RPMI8226 (cell line): Measurements from ENCODE around the gene PSMA7.

Source experiments
- DNase-seq: peaks from one replicate; pipeline ENCODE4 v3.0.0-alpha.2; 2015

PSMA7 gene

DNA sequence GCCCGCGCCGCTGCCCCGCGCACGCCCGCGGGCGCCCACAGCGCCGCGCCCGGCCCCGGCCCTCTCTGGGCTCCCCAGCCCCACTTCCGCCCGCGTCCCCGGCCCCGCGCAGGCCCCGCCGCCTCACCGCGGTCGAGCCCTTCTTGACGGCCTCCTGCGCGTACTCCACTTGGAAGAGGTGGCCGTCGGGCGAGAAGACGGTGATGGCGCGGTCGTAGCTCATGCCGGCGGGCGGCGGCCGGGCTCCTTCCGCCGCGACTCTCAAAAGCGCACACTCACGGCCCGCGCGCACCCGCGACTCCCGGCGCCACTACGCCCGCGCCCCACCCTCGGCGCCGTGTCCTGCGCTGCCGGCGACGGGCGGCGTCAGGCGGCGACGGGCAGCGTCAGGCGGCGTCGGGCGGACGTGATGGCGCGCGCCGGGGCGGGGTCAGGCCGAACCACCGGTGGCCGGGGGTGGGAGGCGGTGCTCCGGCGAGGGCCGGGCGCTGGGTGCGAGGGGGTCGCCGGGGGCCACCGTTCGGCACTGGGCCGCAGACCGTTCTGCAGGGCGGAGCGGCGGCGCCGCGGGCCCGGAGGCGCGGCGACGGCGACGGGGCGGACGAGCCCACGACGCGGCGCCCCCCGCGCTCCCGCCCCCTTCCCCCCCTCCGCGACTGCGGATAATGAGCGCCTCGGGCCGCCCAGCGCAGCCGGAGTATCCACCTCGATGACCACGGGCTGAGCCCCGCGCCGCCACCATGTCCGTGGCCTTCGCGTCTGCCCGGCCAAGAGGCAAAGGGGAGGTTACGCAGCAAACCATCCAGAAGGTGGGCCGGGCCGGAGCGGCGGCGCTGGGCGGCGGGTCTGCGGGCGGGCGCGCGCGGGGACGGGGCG is at the start of gene PSMA7, which contains the start of gene SS18L1:
PSMA7 (minus strand) TSS at position 314 of the 876 bp plus-strand sequence; CDS start at position 223, 91 bp downstream.
SS18L1 (plus strand) TSS at position 689 of the 876 bp plus-strand sequence; CDS start at position 741, 52 bp downstream.
- DNase-seq = peak; percentile 94

DNA sequence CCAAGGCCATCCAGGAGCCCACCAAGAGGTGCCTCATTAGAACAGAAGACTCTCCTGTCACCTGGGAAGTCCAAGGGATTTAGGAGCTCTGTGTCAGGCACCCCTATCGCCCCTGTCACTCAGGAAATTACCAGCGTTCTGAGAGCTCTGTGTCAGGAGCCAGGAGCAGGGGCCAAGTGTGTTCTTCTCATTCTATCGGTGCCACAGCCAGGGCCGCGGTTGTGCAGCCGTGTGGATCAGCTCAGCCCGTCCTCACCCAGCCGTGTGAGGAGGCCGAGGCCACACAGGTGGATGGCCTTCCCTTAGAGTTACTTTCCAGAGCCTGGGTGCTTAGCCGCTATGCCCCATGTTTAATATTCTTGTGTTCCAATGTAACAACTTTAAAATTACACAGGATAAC is 49.4 kb upstream of the PSMA7 start:
- DNase-seq = no peak

DNA sequence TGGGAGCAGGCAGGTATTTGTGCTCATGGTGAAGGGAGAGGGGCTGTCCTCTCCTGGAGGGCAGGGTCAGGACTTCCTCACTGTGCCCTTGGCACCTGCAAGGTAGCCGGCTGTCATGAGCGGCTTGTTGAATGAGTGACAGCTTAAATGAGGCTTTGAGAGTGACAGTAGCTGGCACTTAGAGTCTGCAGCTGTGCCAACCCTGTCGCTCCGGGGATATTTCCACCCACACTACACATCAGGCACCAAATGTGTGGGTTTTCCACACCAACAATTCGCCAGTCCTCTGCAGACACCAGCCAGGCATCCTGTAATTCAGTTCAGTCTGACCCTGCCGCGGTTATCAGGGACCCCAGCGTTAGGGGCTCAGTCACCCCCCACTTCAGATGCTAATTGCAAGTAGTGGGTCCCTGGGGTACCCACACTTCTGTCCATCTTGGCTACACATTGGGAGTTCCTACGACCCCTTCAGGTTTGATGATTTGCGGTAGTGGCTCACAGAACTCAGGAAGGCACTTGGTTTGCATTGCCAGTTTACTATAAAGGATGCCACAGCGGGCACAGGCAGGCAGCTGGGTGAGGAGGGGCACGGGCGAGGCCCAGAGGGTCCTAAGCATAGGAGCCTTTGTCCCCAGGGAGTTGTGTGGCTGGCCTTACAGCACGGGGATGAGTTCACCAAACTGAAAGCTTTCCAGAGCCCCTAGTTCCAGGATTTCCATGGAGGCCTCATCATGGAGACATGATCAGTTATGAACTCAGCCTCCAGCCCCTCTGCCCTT is 48.8 kb upstream of the PSMA7 start:
- no peak for DNase-seq

DNA sequence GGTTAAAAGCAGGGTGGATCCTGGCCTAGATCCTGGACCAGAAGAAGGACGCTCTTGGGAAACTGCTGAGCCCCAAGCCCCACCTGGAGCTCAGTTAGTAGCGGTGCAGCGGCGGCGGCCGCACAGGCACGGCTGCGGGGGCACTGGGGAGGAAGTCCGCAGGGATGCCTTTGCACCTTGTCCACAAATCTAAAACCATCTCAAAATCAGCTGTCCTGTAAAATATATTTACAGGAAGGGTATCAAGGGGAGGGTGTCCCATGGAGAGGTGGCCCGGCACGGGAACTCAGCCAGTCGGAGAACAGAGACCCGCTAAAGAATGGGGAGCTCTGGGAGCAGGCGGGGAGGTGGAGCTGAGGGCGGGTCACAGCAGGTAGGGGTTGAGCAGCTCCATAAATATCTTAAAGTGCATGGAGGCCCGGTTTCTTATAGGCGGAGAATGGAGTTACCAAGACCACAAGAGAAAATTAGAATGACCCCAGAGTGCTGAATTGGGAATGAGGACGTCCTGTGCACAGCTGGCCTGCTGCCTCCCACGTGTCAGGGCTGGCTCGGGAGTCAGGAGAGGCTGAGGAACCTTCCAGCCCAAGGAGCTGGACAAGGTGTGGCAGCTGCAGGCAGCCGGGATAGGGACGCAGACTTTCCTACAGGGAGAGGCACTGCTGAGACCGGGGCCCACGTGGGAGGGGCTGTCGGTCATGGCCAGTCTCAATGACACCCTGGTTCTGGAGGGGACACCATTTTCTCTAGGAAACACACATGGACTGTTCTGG is 47.6 kb upstream of the PSMA7 start:
- DNase-seq = no peak

DNA sequence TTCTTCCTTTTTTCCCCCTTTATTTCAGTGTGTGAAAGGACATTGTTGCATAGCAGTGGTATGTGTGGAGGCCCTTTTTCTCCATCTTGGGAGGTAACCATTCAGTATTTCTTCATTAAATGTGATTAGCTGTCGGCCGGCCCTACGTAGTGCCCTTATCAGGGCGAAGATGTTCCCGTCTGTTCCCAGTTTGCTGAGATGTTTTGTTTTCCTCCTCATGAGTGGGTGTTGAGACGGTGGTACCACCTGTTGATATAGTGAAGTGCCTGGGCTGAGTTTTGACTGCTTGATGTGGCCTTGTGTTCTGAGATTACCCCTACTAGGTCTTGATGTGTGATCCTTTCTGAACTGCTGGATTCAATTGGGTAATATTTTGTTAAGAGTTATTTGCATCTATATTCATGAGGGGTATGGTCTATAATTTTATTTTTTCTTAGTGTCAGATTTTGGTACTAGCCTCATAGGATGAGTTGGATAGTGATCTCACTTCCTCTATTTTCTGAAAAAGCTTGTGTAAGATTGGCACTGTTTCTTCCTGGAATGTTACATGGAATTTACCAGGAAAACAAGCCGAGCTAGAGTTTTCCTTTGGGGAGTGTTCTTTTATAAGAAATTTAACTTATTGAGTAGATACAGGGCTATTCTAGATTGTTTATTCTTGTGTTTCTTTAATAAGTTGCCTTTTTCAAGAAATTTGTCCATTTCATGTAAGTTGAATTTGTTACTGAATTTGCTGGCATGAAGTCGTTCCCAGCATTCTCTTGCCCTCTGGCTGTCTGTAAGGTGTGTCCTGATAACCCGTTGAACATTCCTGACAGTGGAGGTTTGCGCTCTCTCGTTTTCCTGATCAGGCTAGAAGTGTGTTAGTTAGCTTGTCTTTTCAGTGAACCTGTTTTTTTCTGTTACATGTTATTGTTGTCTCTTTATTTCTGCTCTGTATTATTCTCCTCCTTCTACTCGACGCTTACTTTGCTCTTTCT is 44.0 kb upstream of the PSMA7 start:
- DNase-seq = no peak

DNA sequence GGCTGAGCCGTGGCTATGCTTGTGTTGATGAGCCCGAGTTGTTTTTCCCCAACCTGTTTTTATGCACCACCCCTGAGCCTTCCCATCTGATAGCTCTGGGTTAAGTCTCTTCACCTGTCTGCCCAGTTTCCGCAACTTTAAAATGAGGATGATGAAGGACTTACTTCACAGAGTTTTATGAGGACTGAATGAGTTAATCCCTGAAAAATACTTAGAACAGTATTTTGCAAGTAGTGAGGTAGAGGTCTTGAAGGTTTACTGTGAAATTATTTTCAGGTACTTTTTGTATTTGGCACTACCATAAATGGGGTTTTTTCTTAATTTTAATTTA is 42.9 kb upstream of the PSMA7 start:
- DNase-seq = no peak

DNA sequence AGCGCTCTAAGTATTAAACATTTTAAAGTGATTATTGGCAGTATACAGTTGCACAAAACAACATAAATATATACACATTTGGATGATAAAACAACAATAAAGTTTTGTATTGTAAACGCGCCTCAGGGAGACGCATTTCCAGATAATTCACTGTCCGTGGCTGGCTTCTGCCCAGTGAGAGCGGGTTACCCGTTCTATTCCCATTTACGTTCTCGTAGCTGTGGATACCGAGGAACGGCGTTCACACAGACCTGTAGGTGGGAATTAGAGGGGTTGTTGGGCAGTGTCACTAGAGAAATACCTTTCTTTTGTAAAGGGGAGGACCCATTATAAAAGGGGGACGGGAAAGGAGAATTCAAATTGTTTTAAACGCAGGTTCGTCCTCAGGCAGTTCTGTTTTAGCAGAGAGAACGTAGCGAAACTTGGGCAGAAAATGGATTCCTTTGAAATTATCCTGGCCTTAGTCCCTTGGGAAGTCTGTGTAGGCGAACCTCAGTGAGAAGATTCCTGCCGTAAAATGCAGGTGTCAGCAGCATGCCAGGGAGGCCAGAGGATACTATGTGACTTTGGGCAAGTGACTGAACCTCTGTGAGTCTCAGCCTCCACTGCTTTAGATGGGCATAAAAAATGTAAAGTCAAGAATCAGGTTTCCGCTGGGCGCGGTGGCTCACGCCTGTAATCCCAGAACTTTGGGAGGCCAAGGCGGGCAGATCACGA is 40.4 kb upstream of the PSMA7 start:
- DNase-seq = no peak

DNA sequence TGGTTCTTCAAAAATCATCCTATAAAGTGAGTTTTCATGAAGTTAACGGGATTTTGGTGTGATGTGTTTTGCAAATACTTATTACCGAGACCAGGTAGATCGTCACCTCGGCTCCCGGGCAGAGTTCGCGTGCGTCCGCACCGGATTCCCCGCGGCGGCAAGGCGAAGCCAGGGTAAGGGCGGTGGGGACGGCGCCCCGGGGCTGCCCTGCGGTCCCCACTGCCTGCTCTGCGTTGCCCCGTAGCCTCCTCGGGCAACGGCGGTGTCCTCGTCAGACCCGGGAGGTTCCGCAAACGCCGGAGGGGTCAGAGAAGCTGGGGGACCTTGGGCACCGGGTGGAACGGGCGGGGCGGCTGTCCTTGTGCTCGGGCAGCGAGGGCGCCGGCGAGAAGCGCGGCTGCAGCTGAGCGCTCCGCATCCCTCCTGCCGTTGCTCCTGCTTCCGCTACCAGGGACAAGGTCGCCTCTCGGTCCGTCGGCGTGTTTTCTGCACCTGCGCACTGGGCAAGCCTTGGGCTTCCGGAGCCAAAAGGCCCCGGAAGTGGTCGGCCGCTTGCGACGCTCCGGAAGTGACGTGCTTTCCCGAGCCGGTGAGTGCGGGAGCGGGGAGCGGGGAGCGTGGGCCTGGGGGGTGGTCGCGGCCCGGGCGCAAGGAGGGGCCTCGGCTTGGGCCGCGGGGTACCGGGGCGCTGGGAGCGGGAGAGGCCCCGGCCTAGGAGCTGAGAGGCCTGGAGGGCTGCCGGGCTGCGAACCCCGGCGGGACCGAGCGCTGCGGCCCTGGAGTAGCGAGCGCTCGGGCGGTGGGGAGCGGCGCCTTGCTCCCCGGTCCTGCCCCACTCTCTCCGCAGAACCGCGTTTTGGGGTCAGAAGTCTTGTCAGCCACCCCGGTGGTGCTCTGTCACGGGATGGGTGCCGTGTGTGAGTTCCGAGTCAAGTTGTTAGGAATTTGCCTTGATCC is 39.6 kb upstream of the PSMA7 start, which contains the start of gene MTG2:
MTG2 (plus strand) TSS at position 560 of the 957 bp plus-strand sequence. CDS start 10,393 bp downstream, outside the sequence.
- peak; percentile 98 for DNase-seq

DNA sequence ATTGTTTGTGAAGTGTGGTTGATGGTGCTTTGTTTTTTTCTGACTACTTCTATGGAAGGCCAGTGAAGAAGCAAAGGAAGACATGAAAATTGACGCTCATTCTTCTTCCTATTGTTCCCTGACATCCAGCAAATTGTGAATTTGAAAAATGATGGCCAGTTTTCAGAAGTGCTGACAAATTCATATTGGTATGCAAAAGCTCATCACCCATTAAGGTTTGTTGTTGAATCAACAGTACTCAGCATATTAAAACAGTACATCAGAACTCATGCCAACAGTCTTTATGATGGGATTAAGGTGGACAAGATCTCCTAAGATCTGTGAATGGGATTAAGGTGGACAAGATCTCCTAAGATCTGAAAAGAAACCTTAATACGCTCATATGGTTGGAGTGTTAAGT is 38.6 kb upstream of the PSMA7 start:
- no peak for DNase-seq

DNA sequence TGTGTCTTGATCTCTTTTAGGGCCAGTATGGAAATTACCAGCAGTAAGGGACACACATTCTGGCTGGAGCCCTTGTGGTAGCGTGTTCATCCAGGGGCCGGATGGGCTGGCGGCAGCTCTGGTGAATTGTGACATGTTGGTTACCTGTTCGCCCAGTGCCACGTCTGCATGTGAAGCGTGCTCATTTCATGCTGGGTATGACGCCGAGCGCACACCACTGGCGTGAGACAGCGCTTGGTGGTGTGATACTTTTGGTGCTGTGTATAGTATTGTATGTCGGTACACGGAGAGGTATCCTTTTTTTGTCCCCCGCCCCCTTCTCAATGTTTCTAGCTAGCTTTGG is 35.9 kb upstream of the PSMA7 start:
- no peak for DNase-seq

DNA sequence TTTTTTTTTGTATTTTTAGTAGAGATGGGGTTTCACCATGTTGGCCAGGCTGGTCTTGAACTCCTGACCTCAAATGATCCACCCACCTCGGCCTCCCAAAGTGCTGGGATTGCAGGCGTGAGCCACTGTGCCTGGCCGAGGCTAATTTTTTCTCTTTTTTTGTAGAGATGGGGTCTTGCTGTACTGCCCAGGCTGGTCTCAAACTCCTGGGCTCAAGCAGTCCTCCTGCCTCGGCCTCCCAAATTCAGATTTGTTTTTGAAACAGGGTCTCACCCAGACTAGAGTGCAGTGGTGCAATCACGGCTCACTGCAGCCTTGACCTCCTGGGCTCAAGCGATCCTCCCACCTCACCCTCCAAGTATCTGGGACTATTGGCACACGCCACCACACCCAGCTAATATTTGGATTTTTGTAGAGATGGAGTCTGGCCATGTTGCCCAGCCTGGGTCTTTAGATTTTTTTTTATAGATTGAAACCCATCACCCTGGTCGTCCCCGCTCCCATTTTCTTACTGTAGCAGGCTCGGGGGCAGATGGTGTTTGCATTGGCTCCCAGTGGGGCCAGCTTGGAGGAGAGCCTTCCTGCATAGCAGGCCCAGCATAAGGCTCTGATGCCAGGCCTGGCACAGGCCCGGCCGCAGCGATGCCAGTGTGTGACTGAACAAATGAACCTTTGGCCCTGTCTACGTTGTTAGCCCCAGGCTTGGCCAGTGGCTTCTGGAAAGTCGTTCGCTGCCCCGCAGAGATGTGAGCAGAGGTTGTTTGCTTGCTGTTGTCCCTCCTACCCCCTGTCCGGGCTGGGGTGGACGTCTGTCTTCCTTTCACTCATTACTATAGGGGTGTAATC is 35.3 kb upstream of the PSMA7 start:
- no peak for DNase-seq

DNA sequence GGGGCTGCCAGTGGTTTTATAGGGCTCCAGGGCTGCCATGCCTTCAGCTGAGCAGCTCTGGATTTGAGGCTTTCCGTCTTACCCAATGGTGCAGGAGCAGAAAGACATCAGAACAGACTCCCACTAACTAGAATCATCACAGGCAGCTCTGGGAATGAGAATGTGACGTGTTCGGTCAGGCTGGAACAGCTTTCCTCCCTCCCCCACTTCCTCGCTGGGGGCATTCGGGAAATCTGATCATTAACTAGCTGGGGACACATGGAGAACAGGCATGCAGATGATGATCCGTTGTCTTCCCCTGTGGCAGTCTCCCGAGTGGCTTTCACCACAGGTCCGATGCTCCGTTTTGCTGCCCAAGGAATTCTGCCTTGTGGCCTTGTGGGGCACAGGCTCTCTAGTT is 34.1 kb upstream of the PSMA7 start:
- DNase-seq = no peak

DNA sequence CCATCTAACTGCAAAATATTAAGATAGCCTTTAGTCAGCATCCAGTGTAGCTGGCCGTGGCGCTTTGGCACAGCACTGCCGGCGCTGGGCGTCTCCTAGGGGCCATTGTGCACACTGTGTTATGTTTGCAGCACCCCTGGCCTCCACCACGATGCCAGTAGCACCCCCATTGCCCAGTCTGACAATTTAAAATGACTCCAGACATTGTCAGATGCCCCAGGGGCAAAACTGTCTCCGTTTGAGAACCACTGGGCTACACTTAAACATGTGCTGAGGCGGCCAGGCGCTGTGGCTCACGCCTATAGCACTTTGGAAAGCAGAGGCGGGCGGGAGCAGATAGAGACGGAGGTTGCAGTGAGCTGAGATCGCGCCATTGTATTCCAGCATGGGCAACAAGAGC is 33.7 kb upstream of the PSMA7 start:
- no peak for DNase-seq

DNA sequence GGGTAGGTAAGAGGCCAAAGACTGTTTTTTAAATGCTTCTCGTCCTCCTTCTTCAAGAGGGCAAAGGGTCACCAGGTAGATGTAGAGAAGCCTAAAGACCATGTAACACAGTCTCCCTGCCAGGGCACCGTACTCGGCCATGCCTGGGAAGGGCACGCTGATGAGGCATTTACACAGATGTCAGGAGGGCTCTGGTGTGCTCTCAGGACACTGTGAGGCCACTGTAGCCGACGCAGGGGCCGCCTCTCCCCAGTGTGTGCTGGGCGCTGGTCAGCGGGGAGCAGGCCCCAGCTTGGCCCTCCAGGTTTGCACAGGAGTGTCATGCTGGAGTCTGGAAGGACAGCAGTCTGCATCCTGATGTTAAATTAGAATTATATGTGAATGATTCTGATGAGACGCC is 32.5 kb upstream of the PSMA7 start:
- DNase-seq = no peak

DNA sequence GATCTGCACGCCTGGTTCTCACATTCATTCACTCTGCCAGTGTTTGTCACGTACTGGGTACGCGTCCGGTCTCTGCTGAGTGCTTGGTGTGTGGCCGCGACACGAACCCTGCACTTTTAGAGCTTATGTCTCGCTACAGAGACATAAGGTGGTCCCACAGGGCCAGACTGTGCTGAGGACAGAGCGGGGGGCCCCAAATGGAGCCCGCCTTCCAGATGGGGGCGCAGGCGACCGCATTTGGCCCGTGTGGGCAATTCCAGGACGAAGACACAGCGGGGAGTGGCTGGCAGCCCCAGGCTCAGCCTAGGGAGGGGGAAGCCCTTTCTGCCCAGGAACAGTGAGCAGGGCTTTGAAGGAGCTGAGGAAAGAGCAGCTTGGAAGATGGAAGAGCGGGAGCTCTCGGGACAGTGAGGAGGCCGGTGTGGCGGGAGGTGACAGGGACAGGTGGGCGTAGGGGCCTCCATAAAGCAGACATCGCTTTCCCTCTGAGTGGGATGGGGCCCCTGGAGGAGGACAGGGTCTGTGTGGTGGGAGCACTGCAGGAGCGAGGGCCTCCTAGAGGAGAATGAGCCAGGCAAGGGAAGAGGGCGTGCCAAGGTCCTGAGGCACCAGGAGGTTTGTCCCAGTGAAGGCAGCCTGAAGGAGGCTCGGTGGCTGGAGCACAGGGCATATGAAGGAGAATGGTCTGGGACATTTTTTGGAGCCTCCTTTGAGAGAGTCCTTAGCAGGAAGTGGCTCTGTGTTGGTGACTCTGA is 31.9 kb upstream of the PSMA7 start:
- no peak for DNase-seq

DNA sequence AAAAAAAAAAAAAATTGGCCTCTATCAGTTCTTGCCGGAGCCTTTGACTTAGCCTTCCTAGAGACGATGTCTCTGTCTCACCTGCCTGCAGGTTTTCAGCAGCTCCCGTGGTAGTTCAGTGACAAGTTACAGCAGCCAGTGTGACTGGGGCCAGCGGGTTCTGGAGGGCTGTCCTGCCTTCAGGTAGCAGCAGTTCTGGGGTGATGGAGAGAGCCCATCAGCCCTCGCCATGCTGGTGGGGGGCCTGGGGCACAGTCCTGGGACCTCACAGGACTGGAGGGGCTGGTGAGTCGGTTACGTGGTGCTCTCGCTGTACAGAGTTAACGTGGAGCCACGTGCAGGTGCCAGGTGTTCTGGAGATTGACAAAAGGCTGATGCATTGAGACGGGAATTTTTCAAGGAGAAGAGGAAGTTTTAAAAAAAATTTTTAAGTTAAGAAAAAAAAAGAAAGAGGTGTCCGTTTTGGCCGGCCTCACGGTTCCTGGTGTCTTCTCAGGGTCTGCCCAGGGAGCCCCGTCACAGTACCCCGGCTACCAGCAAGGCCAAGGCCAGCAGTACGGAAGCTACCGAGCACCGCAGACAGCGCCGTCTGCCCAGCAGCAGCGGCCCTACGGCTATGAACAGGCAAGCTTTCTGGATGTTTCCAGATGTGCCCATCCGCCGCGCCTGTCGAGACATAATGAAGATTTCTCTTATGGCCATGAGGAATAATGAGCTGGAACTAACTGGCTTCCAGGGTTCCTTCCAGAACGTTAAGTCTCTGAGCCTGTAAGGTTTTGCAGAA is 31.0 kb upstream of the PSMA7 start:
- DNase-seq = no peak

DNA sequence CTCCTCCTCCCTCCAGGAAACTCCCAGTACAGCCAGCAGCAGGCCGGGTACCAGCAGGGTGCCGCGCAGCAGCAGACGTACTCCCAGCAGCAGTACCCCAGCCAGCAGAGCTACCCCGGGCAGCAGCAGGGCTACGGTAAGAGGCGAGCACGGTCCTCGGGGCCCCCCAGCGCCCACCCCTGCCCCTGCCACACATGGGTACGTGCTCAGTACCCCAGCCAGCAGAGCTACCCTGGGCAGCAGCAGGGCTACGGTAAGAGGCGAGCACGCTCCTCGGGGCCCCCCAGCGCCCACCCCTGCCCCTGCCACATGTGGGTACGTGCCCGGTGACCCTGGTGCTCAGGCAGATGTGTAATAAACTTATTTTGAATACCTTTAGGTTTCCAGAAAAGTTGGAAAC is 29.5 kb upstream of the PSMA7 start:
- DNase-seq = no peak

DNA sequence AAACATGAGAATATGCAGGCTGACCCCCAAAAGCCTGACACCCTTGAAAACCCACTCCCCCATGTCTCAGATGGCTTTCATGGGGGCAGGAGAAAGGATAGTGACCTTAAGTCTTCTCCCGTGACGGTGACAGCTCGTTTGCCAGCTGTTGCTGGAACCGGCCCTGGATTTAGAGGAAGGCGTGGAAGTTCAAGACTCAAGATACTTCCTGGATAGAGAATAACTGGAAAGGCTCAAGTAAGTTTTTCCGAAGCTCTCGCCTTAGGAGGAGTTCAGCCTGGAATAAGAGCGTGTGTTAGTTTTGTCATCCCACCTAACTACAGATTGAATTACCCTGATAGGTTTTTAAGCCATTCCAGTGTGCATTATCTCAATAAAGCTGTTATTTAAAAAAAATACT is 28.1 kb upstream of the PSMA7 start:
- no peak for DNase-seq
